Ovary (tissue), 3 donors: ENCODE data around the gene LMBR1.
"Not testable (repeated sequence)": the region's sequence is repeated elsewhere in the genome, so short reads cannot be mapped to it uniquely, and the experiment has no call there.

Experiments used
- CTCF ChIP-seq, 3 donors: fragments of 450-650 bp in 2 of 3; fragments of 200-600 bp in 1 of 3; IDR thresholded peaks; one replicate each; pipeline versions ENCODE4 v1.5.1 to v1.8.0; 2016 to 2022; ENCODE audit warnings: antibody characterized with exemption in 3 of 3, mild to moderate bottlenecking in 1 of 3
- EP300 ChIP-seq: sonication (generic); formaldehyde crosslinking; IDR thresholded peaks from one replicate; pipeline ENCODE4 v1.6.1; 2017; ENCODE audit warnings: antibody characterized with exemption
- donor health status: DM: no; HTN: no; CAD: no.

- TF ChIP-seq CTCF (IDR thresholded peaks at IDR 0.05); EP300: not testable (repeated sequence)
Observed at GRCh38 chr7:156698512-156698911, 194.5 kb downstream of the LMBR1 start.
